Epithelial cell of esophagus (primary cell): ENCODE data around the gene CPPED1.

Source experiments
- DNase-seq: peaks from one replicate; pipeline ENCODE4 v3.0.0; 2010; ENCODE audit warnings: low read depth
- H3K4me3 ChIP-seq: 2 replicates; pipeline ENCODE4 v1.5.1; 2011; ENCODE audit warnings: mild to moderate bottlenecking, low read length, control low read depth
- TF ChIP-seq, protein P1 (sequence below): IDR thresholded peaks from 2 replicates; pipeline ENCODE4 v1.5.1; 2011; ENCODE audit warnings: low read depth, mild to moderate bottlenecking, low read length, control low read depth, inconsistent platforms; ENCODE audit not compliant: insufficient read depth; ENCODE audit errors: missing control alignments

CPPED1 gene

DNA sequence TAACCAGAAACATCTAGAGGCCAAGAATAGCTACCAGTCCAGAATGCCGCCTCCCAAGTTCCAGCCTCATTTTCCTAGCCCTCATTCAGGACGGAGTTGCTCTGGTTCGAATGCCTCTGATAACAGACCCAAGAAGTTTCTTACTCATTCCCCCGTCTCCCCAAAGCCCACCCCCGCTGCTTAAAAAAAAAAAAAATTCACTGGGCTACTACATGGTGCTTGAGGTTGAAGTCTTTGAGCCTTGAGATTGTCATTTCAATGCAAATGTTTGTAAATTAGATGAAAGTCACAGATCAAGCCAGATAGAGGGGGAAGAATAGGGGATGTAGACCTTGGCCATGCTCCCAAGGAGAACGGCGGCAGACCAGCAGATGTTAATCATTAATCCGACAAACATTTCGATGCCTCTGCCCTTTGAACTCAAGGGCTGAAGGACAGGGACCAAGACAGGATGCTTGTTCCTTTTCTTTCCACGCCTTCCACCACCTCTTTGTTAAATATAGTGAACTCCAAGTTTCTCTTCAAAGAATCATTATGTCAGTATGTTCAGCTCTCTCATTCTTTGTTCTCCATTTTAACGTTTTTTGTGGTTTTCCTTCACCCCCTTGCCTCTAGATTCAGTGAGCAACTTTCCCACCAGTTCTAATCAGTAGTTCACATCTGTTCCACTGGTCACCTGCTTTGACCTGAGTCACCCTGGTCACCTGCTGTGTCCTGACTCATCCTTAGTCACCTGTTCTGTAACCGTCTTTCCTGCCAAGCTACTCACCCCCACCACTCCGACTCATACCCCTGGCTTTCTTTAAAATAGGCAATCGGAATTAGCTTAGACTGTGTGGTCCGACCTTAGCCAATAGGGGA is 190.3 kb downstream of the CPPED1 start:
- TF ChIP-seq, protein P1, sequence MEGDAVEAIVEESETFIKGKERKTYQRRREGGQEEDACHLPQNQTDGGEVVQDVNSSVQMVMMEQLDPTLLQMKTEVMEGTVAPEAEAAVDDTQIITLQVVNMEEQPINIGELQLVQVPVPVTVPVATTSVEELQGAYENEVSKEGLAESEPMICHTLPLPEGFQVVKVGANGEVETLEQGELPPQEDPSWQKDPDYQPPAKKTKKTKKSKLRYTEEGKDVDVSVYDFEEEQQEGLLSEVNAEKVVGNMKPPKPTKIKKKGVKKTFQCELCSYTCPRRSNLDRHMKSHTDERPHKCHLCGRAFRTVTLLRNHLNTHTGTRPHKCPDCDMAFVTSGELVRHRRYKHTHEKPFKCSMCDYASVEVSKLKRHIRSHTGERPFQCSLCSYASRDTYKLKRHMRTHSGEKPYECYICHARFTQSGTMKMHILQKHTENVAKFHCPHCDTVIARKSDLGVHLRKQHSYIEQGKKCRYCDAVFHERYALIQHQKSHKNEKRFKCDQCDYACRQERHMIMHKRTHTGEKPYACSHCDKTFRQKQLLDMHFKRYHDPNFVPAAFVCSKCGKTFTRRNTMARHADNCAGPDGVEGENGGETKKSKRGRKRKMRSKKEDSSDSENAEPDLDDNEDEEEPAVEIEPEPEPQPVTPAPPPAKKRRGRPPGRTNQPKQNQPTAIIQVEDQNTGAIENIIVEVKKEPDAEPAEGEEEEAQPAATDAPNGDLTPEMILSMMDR = no peak
- H3K4me3 ChIP-seq = no peak overlapping the region
- peak; percentile 19 for DNase-seq

DNA sequence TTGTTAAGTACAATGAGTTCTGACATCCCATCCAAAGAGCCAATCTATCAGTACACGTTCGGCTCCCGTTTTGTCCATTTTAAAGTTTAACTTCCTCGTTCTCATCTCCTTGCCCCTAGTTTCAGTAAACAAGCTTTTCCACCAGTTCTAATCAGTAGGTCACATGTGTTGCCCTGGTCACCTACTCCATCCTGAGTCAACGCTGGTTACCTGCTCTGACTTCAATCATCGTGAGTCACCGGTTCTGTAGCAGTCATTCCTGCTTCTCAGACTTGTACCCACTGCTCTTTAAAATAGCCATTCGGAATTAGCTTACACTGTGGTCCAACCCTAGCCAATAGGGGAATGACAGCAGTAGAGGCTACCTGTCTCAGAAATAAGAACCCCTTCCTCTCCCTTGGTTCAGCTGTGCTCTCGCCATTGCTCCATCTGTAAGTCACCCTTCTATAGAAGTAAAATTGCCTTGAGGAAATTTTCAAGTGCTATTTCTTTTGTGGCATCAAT is 191.0 kb downstream of the CPPED1 start:
- DNase-seq = peak; percentile 52

DNA sequence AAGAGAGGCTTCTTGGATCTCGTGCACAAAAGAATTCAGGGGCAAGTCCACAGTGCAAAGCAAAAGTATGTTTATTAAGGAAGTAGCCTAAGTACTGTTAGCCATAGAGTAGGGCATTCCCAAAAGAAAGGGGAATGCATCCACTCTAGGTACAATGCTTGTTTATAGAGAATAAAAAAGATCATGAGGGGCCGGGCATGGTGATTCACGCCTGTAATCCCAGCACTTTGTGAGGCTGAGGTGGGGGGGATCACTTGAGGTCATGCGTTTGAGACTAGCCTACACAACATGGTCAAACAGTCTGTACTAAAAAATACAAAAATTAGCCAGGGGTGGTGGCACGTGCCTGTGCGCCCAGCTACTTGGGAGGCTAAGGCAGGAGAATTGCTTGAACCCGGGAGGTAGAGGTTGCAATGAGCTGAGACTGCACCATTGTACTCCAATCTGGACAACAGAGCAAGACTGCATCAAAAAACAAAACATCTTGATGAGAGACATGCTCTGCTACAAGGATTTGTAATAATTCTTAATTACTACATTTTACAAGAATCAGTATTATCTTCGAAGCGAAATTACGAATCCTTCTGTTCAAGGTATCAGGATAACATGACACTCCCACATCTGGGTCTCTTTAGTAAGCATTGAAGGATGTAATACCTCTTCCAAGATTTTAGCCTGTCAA is 191.6 kb downstream of the CPPED1 start:
- no peak for DNase-seq
- TF ChIP-seq, protein P1 = no peak
- no peak overlapping the region for H3K4me3 ChIP-seq

More for the DNA sequence above, 191.0 kb downstream of the CPPED1 start:
- TF ChIP-seq, protein P1 = no peak
- H3K4me3 ChIP-seq = no peak overlapping the region

DNA sequence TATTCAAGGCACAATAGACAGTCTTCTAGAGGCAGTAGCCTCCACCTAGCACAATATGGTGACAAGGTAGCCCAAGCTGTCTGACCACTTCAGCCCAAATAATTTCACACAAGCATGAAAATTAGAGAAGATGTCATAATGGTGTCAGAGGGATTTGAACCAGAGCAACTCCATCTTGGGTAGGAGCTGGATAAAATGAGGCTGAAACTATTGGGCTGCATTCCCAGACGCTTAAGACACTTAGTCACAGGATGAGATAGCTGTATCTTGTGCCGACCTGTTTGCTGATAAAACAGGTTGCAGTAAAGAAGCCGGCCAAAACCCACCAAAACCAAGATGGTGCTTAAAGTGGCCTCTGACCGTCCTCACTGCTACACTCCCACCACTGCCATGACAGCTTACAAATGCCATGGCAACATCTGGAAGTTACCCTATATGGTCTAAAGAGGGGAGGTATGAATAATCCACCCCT is 192.6 kb downstream of the CPPED1 start:
- no peak overlapping the region for H3K4me3 ChIP-seq
- TF ChIP-seq, protein P1 = no peak
- DNase-seq = peak; percentile 11

DNA sequence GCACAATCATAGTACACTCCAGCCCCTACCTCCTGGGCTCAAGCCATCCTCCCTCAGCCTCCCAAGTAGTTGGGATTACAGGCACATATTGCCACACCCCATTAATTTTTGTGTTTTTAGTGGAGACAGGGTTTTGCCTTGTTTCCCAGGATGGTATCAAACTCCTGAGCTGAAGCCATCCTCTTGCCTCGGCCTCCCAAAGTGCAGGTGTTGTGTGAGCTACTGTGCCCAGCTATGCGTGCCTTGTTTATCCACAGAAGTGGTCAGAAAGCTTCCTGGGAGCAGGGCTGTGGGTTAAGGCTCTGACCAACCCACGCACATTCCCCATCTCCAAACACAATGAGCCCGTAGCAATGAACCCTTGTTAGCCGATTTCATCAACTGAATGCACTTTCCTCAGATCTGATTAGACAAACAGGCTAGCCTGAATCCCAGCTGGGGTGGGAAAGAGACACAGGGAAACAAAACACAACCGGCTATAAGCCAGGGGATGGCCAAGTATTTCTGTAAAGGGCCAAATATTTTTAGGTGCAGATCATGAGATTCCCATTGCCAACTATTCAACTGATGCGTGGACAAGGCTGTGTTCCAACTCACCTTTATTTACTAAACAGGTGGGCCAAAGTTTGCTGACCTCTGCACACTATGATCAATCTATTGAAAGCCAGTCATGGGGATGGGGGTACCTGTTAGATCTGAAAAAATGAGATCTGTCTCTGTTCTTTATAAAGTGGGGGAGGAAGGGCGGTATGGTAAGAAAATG is 193.6 kb downstream of the CPPED1 start:
- H3K4me3 ChIP-seq = no peak overlapping the region
- TF ChIP-seq, protein P1 = no peak
- no peak for DNase-seq
